ENCODE measurements around the gene TM7SF2.
A peak's percentile ranks its signal among the peaks of the same experiment; 100 is the strongest.

Gene TM7SF2

GRCh38 chr11:65095427-65095826, 16.2 kb upstream of the TM7SF2 start:
- no peak for DNase-seq

- DNase-seq, result peak; percentile 94
These were observed 15.5 kb upstream of the TM7SF2 start, which contains the start of gene VPS51 for GRCh38 chr11:65095974-65096806. VPS51 (plus strand) TSS chr11:65096214; CDS start chr11:65096251, 37 bp downstream.

GRCh38 chr11:65096926-65097325, 14.7 kb upstream of the TM7SF2 start:
- no peak for DNase-seq

GRCh38 chr11:65100674-65101350, 10.9 kb upstream of the TM7SF2 start:
- no peak for DNase-seq

GRCh38 chr11:65102142-65103095, 9.3 kb upstream of the TM7SF2 start:
- DNase-seq, result no peak

GRCh38 chr11:65103476-65103875, 8.2 kb upstream of the TM7SF2 start:
- DNase-seq, result no peak

- DNase-seq, result no peak
These were observed 7.0 kb upstream of the TM7SF2 start for GRCh38 chr11:65104628-65105027.

- DNase-seq, result no peak
These were observed 4.6 kb upstream of the TM7SF2 start for GRCh38 chr11:65107078-65107477.

- no peak for DNase-seq
These were observed 3.8 kb upstream of the TM7SF2 start for GRCh38 chr11:65107751-65108468.

GRCh38 chr11:65108469-65109123, 3.1 kb upstream of the TM7SF2 start:
- DNase-seq, result no peak

- no peak for DNase-seq
These were observed 2.2 kb upstream of the TM7SF2 start for GRCh38 chr11:65109231-65110198.

GRCh38 chr11:65110354-65110861, 1.3 kb upstream of the TM7SF2 start:
- peak; percentile 98 for DNase-seq

- no peak for DNase-seq
These were observed 421 bp upstream of the TM7SF2 start for GRCh38 chr11:65111159-65111743.

GRCh38 chr11:65112546-65113360, 1.1 kb downstream of the TM7SF2 start:
- DNase-seq, result peak; percentile 92

- no peak for DNase-seq
These were observed 1.7 kb downstream of the TM7SF2 start for GRCh38 chr11:65113361-65113756.

GRCh38 chr11:65113839-65114238, 2.2 kb downstream of the TM7SF2 start:
- DNase-seq, result no peak

- DNase-seq, result no peak
These were observed 3.0 kb downstream of the TM7SF2 start for GRCh38 chr11:65114538-65115171.

- DNase-seq, result peak; percentile 62
These were observed 3.9 kb downstream of the TM7SF2 start for GRCh38 chr11:65115361-65116082.
